ENCODE data around the gene MAML3.

DNA sequence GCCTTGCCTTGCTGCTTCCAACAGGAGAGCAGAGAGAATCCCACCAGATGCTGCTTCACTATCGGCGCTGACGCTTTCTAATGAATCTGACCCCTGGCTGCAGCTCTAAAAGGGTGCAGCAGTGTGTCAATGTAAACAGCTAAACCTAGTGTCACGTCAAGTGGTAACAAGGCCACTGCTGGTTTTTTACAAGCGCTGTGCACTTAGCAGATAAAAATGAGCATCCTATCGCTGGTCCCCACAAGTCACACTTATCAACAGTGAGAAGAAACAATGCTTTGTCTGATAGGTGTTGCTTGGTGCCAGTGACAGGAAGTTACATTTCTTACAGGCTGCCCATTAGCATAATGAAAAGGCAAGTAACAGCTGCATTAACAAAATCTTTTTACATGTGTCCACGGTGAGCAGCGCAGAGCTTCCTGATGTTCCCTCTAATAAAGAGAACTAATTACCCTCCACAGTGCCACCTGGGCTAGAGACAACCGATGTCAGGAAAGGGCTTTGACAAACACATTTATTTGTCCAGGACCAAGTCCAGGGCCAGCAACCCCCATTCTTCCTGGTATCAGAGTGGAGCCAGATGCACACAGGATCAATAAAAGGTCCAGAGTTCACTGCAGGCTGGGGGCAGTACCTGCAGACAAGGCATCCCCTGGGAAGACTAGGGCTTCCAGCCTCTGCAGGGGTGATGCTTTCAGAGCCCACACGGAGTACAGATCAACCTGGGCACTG is 312.4 kb downstream of the MAML3 start:
- TF ChIP-seq, protein P1, sequence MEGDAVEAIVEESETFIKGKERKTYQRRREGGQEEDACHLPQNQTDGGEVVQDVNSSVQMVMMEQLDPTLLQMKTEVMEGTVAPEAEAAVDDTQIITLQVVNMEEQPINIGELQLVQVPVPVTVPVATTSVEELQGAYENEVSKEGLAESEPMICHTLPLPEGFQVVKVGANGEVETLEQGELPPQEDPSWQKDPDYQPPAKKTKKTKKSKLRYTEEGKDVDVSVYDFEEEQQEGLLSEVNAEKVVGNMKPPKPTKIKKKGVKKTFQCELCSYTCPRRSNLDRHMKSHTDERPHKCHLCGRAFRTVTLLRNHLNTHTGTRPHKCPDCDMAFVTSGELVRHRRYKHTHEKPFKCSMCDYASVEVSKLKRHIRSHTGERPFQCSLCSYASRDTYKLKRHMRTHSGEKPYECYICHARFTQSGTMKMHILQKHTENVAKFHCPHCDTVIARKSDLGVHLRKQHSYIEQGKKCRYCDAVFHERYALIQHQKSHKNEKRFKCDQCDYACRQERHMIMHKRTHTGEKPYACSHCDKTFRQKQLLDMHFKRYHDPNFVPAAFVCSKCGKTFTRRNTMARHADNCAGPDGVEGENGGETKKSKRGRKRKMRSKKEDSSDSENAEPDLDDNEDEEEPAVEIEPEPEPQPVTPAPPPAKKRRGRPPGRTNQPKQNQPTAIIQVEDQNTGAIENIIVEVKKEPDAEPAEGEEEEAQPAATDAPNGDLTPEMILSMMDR (IDR thresholded peaks at IDR 0.05; ENCODE audit: insufficient read depth, low read depth, low read length) = no peak
- no peak for TF ChIP-seq EZH2 (IDR thresholded peaks at IDR 0.05; ENCODE audit: insufficient read depth, low read length)

Measured in astrocyte (in vitro differentiated cells and primary cell).